ENCODE data around the gene ROCK1. TPM values are rescaled to one million over a fixed set of nuclear protein-coding genes. Genes with fewer than 3 reads are reported as not detected.

Gene ROCK1
- total RNA-seq, 4 donors from 2014 or later, result 11.5 to 27.3 (median 18.4) TPM

GRCh38 chr18:21110713-21111345 lies 784 bp downstream of the ROCK1 start:
- 1 to 2% methylated on average over 18 to 26 of the region's 47 CpGs for WGBS, 2 donors
- intact Hi-C loops (cut with DNase I; ENCODE audit: low total_unique reads), result loop anchor here (10.0 kb wide), 1 partner anchor 694 kb away; no protein-coding TSS in a partner anchor
- DNase-seq (ENCODE audit: low spot score in 2 of 2), result peak in 1 of 2 donors; percentile 91
- no peak for TF ChIP-seq POLR2A (IDR thresholded peaks at IDR 0.05)
- no peak for TF ChIP-seq CTCF (IDR thresholded peaks at IDR 0.05)
- peak overlapping the region; percentile 98 for H3K4me3 ChIP-seq (ENCODE audit: low read depth, poor library complexity, severe bottlenecking)

GRCh38 chr18:21109936-21110712 lies 1.5 kb downstream of the ROCK1 start:
- intact Hi-C loops (cut with DNase I; ENCODE audit: low total_unique reads), result loop anchor here (10.0 kb wide), 1 partner anchor 695 kb away; no protein-coding TSS in a partner anchor
- WGBS, 2 donors, result 1% methylated on average over 8 of the region's 8 CpGs
- no peak for DNase-seq (ENCODE audit: low spot score in 2 of 2)
- H3K4me3 ChIP-seq (ENCODE audit: low read depth, poor library complexity, severe bottlenecking), result peak overlapping the region; percentile 98
- TF ChIP-seq POLR2A (IDR thresholded peaks at IDR 0.05) (no peak), CTCF (IDR thresholded peaks at IDR 0.05) (no peak)

GRCh38 chr18:21105936-21106335 lies 5.7 kb downstream of the ROCK1 start:
- TF ChIP-seq CTCF (IDR thresholded peaks at IDR 0.05) (no peak), POLR2A (IDR thresholded peaks at IDR 0.05) (no peak)
- H3K4me3 ChIP-seq (ENCODE audit: low read depth, poor library complexity, severe bottlenecking), result no peak overlapping the region
- 71 to 76% methylated on average over 3 of the region's 3 CpGs for WGBS, 2 donors
- no peak for DNase-seq (ENCODE audit: low spot score in 2 of 2)
- intact Hi-C loops (cut with DNase I; ENCODE audit: low total_unique reads), result no loop called here

GRCh38 chr18:21101172-21101571 lies 10.4 kb downstream of the ROCK1 start:
- H3K4me3 ChIP-seq (ENCODE audit: low read depth, poor library complexity, severe bottlenecking), result no peak overlapping the region
- DNase-seq (ENCODE audit: low spot score in 2 of 2), result no peak
- TF ChIP-seq POLR2A (IDR thresholded peaks at IDR 0.05) (no peak), CTCF (IDR thresholded peaks at IDR 0.05) (no peak)
- intact Hi-C loops (cut with DNase I; ENCODE audit: low total_unique reads), result no loop called here
- 80 to 83% methylated on average over 2 of the region's 2 CpGs for WGBS, 2 donors

- TF ChIP-seq POLR2A (IDR thresholded peaks at IDR 0.05) (no peak), CTCF (IDR thresholded peaks at IDR 0.05) (no peak)
- DNase-seq (ENCODE audit: low spot score in 2 of 2), result no peak
- WGBS, 2 donors, result 71 to 76% methylated on average over 2 of the region's 2 CpGs
- no peak overlapping the region for H3K4me3 ChIP-seq (ENCODE audit: low read depth, poor library complexity, severe bottlenecking)
- intact Hi-C loops (cut with DNase I; ENCODE audit: low total_unique reads), result no loop called here
These were observed 10.9 kb downstream of the ROCK1 start for GRCh38 chr18:21100678-21101077.
